Skeletal muscle satellite cell (primary cell): ENCODE measurements around the gene NR4A3.

Experiments
- H3K27me3 ChIP-seq: 2 replicates; pipeline ENCODE4 v1.7.0; 2013; ENCODE audit warnings: low read length; ENCODE audit not compliant: control insufficient read depth, insufficient read depth
- H3K36me3 ChIP-seq: 2 replicates; pipeline ENCODE4 v1.7.0; 2013; ENCODE audit warnings: mild to moderate bottlenecking, control low read depth, low read length; ENCODE audit not compliant: insufficient read depth
- H3K4me1 ChIP-seq: 2 replicates; pipeline ENCODE4 v1.7.0; 2013; ENCODE audit warnings: low read length; ENCODE audit not compliant: control insufficient read depth, insufficient read depth
- H3K4me2 ChIP-seq: 2 replicates; pipeline ENCODE4 v1.7.0; 2013; ENCODE audit warnings: mild to moderate bottlenecking, low read length
- H3K4me3 ChIP-seq: 2 replicates; pipeline ENCODE4 v1.7.0; 2013; ENCODE audit warnings: low read length
- H3K9ac ChIP-seq: 2 replicates; pipeline ENCODE4 v1.7.0; 2013; ENCODE audit warnings: mild to moderate bottlenecking, low read depth, low read length, moderate library complexity
- H3K9me3 ChIP-seq: replicated peaks from 2 replicates; pipeline ENCODE4 v1.7.0; 2013; ENCODE audit warnings: mild to moderate bottlenecking, control low read depth, low read length

The NR4A3 gene

GRCh38 chr9:99889120-99889519, 67.4 kb downstream of the NR4A3 start:
- no peak overlapping the region for H3K9ac ChIP-seq
- H3K4me3 ChIP-seq = no peak overlapping the region
- H3K27me3 ChIP-seq = peaks cover 23% of the 10 kb centered on the region
- no peaks in the 10 kb centered on the region for H3K36me3 ChIP-seq
- no peak overlapping the region for H3K4me2 ChIP-seq
- no peaks in the 10 kb centered on the region for H3K4me1 ChIP-seq
- H3K9me3 ChIP-seq = no peaks in the 10 kb centered on the region

GRCh38 chr9:99894826-99895225, 73.1 kb downstream of the NR4A3 start:
- H3K9ac ChIP-seq = no peak overlapping the region
- H3K27me3 ChIP-seq = peaks cover 54% of the 10 kb centered on the region
- no peaks in the 10 kb centered on the region for H3K4me1 ChIP-seq
- H3K4me2 ChIP-seq = no peak overlapping the region
- H3K4me3 ChIP-seq = no peak overlapping the region
- no peaks in the 10 kb centered on the region for H3K9me3 ChIP-seq
- H3K36me3 ChIP-seq = no peaks in the 10 kb centered on the region

DNA sequence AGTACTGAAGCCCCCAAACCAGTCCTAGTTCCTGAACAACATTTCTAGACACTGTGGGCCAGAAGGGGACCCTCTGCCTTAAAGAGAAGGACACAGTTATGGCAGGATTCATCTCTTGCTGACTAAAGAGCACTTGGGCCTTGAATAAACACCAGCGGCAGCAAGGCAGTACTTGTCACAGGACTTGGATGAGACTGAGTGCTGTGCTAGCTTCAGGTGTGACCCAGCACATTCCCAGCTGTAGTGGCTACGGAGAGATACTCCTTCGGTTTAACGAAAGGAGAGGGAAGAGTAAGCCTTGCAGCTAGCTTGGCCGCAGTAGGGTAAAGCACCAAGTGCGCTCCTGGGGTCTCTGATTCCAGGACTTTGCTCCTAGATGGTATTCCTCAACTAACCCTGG, 73.8 kb downstream of the NR4A3 start:
- H3K4me3 ChIP-seq = no peak overlapping the region
- no peak overlapping the region for H3K4me2 ChIP-seq
- H3K36me3 ChIP-seq = no peaks in the 10 kb centered on the region
- peaks cover 59% of the 10 kb centered on the region for H3K27me3 ChIP-seq
- no peaks in the 10 kb centered on the region for H3K4me1 ChIP-seq
- no peaks in the 10 kb centered on the region for H3K9me3 ChIP-seq
- H3K9ac ChIP-seq = no peak overlapping the region

DNA sequence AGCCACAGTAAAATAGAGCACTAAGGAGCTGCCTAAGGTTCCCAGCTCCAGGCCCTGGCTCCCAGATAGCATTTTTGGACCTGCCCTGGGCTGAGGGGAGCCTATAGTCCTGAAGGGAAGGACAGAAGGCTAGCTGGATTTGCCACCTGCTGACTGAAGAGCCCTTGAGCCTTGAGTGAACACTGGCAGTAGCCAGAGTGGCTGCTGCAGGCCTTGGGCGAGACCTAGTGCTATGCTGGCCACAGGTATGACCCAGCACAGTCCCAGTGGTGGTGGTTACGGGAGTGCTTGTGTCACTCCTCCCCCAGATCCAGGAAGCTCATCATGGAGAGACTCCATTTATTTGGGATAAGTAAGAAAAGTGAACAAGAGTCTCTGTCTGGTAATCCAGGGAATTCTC, 74.4 kb downstream of the NR4A3 start:
- Histone ChIP-seq H3K4me2 (no peak overlapping the region), H3K4me1 (no peaks in the 10 kb centered on the region), H3K27me3 (peaks cover 62% of the 10 kb centered on the region), H3K9me3 (no peaks in the 10 kb centered on the region), H3K36me3 (no peaks in the 10 kb centered on the region), H3K9ac (no peak overlapping the region), H3K4me3 (no peak overlapping the region)

- Histone ChIP-seq H3K4me3 (no peak overlapping the region), H3K9ac (no peak overlapping the region), H3K36me3 (no peaks in the 10 kb centered on the region), H3K27me3 (peaks cover 19% of the 10 kb centered on the region), H3K4me2 (no peak overlapping the region), H3K9me3 (no peaks in the 10 kb centered on the region), H3K4me1 (peaks cover 6% of the 10 kb centered on the region)
These were observed 81.7 kb downstream of the NR4A3 start for GRCh38 chr9:99903393-99903792.

- Histone ChIP-seq H3K9me3 (no peaks in the 10 kb centered on the region), H3K36me3 (no peaks in the 10 kb centered on the region), H3K4me2 (peak overlapping the region; percentile 84), H3K27me3 (peaks cover 5% of the 10 kb centered on the region), H3K4me3 (peak overlapping the region; percentile 100), H3K4me1 (peaks cover 6% of the 10 kb centered on the region), H3K9ac (peak overlapping the region; percentile 98)
These were observed 84.2 kb downstream of the NR4A3 start for GRCh38 chr9:99905833-99906402.

DNA sequence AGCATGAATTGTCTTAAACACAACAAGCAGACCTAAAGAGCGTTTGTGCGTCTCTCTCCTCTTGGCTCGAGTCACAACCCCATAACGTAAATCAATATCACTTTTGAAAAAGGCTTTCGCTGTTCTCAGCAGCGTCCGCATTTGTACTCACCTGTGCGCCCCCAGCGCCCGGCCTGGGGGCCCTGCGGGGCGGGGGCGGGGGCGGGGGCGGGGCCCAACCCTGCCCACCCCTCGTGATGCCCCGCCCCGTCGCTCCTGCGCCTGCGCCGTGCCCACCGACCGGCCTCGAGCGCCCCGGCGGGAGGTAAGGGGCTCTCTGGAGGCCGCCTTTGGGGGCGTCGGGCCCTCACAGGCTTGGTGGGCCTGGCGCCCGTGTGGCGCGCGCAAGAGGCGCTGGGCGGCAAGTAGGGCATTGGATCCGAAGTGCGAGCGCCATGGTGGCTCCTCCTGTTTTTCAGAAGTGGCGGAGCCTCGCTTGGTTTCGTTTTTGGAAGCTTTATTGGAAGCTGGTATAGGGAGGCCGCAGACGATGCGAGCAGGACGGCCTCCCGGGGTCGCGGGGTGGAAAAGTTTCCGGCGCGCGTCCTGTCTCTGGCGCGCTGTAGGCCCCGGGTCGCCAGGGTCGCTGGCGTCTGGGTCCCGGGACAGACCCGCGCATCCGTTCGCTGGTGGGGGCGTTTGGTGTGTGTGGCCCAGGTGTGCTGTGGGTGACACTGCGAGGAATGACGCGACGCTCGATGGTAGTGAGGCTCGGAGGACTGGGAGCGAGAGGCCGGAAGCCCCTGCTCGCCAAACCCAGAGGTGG, 84.9 kb downstream of the NR4A3 start, which contains the start of gene STX17:
Gene STX17 (plus strand): TSS at position 252 of the 805 bp plus-strand sequence. CDS start 8,586 bp downstream, outside the sequence.
- Histone ChIP-seq H3K4me1 (peaks cover 6% of the 10 kb centered on the region), H3K36me3 (no peaks in the 10 kb centered on the region), H3K27me3 (no peaks in the 10 kb centered on the region), H3K9me3 (no peaks in the 10 kb centered on the region), H3K9ac (peak within 1 kb of the TSS; percentile 98), H3K4me3 (peak within 1 kb of the TSS; percentile 100), H3K4me2 (peak within 1 kb of the TSS; percentile 84)

- H3K27me3 ChIP-seq = no peaks in the 10 kb centered on the region
- peak overlapping the region; percentile 100 for H3K4me3 ChIP-seq
- H3K9me3 ChIP-seq = no peaks in the 10 kb centered on the region
- H3K9ac ChIP-seq = peak overlapping the region; percentile 98
- peak overlapping the region; percentile 84 for H3K4me2 ChIP-seq
- no peaks in the 10 kb centered on the region for H3K36me3 ChIP-seq
- H3K4me1 ChIP-seq = peaks cover 6% of the 10 kb centered on the region
These were observed 85.5 kb downstream of the NR4A3 start for GRCh38 chr9:99907208-99907532.

DNA sequence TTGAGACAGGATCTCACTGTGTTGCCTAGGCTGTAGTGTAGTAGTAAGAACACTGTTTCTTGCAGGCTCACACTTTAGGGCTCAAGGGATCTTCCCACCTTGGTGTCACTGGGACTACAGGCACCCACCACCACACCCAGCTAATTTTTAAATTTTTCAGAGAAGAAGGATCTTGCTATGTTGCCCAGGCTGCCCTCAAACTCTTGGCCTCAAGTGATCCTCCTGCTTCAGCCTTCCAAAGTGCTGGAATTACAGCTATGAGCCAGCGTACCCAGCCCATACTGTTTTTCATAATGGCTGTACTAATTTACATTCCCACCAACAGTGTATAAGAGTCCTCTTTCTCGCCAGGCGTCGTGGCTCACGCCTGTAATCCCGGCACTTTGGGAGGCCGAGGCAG, 89.9 kb downstream of the NR4A3 start:
- H3K27me3 ChIP-seq = no peaks in the 10 kb centered on the region
- H3K9ac ChIP-seq = no peak overlapping the region
- peaks cover 6% of the 10 kb centered on the region for H3K4me1 ChIP-seq
- no peaks in the 10 kb centered on the region for H3K36me3 ChIP-seq
- no peak overlapping the region for H3K4me2 ChIP-seq
- no peak overlapping the region for H3K4me3 ChIP-seq
- no peaks in the 10 kb centered on the region for H3K9me3 ChIP-seq
